Measurements from ENCODE around the gene TSC2.
A peak's percentile ranks its signal among the peaks of the same experiment; 100 is the strongest.

The TSC2 gene

DNA sequence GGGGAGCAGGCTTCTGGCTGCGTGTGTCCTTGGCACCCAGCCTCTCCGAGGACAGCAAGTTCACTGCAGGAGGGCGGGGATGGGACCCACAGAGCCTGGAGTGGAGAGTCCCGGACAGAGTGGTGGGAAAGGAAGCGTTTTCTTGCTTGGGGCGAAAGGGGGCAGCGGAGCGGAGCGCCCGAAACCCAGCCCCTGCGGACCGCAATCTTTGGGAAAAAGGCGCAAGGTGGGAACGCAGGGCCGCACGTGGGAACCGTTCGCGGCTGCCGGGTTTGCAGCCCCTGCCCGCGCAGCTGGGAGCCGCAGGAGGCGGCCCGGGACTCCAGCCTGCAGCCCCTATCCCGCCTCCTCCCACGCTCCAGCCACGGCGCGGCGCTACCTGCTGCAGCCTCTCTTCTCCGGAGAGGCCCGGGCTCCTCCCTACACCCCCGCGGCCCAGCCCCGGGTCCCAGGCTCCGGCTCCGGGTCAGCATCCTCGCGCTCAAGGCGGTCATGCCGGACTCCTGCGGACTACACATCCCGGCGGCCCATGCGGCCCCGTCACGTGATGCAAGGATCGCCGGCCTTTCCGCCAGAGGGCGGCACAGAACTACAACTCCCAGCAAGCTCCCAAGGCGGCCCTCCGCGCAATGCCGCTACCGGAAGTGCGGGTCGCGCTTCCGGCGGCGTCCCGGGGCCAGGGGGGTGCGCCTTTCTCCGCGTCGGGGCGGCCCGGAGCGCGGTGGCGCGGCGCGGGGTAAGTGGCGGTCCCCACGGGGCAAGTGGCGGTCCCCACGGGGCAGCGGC lies at the start of gene TSC2, which contains the start of gene NTHL1:
TSS of gene TSC2 (plus strand) at position 656 of the 786 bp plus-strand sequence. CDS start 631 bp downstream, outside the sequence.
TSS of gene NTHL1 (minus strand) at position 505 of the 786 bp plus-strand sequence. CDS start at position 494, 11 bp downstream.
- Histone ChIP-seq H3K9ac (ENCODE audit: low read length) (peak within 1 kb of the TSS; percentile 50), H3K9me3 (ENCODE audit: control insufficient read depth, low read depth, low read length) (no peaks in the 10 kb centered on the region), H3K4me1 (ENCODE audit: control insufficient read depth, low read depth, low read length) (no peaks in the 10 kb centered on the region), H3K27me3 (ENCODE audit: control insufficient read depth, insufficient read depth, low read length) (no peaks in the 10 kb centered on the region), H3K27ac (ENCODE audit: low read length) (no peak within 1 kb of the TSS), H3K4me3 (ENCODE audit: low read length) (peak within 1 kb of the TSS; percentile 91), H3K36me3 (ENCODE audit: control insufficient read depth, low read depth, low read length) (peaks cover 7% of the 10 kb centered on the region)

GRCh38 chr16:1998360-1998835 lies 49.4 kb upstream of the TSC2 start:
- H3K9me3 ChIP-seq (ENCODE audit: control insufficient read depth, low read depth, low read length), result no peaks in the 10 kb centered on the region
- no peak overlapping the region for H3K9ac ChIP-seq (ENCODE audit: low read length)
- no peak overlapping the region for H3K27ac ChIP-seq (ENCODE audit: low read length)
- H3K36me3 ChIP-seq (ENCODE audit: control insufficient read depth, low read depth, low read length), result peaks cover 46% of the 10 kb centered on the region
- H3K4me1 ChIP-seq (ENCODE audit: control insufficient read depth, low read depth, low read length), result no peaks in the 10 kb centered on the region
- H3K4me3 ChIP-seq (ENCODE audit: low read length), result no peak overlapping the region
- no peaks in the 10 kb centered on the region for H3K27me3 ChIP-seq (ENCODE audit: control insufficient read depth, insufficient read depth, low read length)

- Histone ChIP-seq H3K4me3 (ENCODE audit: low read length) (no peak overlapping the region), H3K27me3 (ENCODE audit: control insufficient read depth, insufficient read depth, low read length) (no peaks in the 10 kb centered on the region), H3K36me3 (ENCODE audit: control insufficient read depth, low read depth, low read length) (peaks cover 46% of the 10 kb centered on the region), H3K9ac (ENCODE audit: low read length) (no peak overlapping the region), H3K4me1 (ENCODE audit: control insufficient read depth, low read depth, low read length) (peaks cover 2% of the 10 kb centered on the region), H3K27ac (ENCODE audit: low read length) (no peak overlapping the region), H3K9me3 (ENCODE audit: control insufficient read depth, low read depth, low read length) (no peaks in the 10 kb centered on the region)
Measured at GRCh38 chr16:1998852-1999801, 48.7 kb upstream of the TSC2 start.

DNA sequence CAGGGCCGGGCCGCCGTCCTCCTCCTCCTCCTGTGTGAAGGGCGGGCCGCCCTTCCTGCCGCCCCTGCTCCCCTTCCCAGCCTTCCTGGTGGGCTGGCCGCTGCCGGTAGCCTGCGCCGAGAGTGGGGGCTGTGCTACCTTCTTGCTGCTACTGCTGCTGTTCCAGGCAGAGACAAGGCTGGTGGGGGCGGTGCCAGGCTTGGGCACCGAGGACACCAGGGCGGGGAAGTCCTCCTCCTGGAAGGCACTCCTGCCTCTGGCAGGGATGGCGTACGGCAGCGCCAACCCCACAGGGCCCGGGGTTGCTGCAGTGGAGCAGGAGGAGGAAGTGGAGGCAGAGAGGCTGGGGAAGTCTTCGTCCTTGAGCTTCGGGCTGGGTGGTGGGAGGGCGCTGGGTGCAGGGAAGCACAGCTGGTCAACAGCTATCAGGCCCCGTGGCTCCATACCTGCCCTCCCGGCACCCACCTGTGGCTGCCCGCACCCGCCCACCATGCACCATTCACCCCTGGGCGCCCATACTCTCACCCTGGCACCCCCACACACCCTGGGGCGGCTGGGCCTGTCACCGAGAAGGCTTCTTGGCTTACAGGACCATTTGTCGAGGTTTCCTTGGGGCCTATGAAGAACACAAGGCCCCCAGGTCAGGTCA lies 47.8 kb upstream of the TSC2 start:
- H3K4me3 ChIP-seq (ENCODE audit: low read length), result no peak overlapping the region
- H3K9ac ChIP-seq (ENCODE audit: low read length), result no peak overlapping the region
- no peaks in the 10 kb centered on the region for H3K9me3 ChIP-seq (ENCODE audit: control insufficient read depth, low read depth, low read length)
- no peak overlapping the region for H3K27ac ChIP-seq (ENCODE audit: low read length)
- peaks cover 46% of the 10 kb centered on the region for H3K36me3 ChIP-seq (ENCODE audit: control insufficient read depth, low read depth, low read length)
- no peaks in the 10 kb centered on the region for H3K27me3 ChIP-seq (ENCODE audit: control insufficient read depth, insufficient read depth, low read length)
- H3K4me1 ChIP-seq (ENCODE audit: control insufficient read depth, low read depth, low read length), result peaks cover 5% of the 10 kb centered on the region

DNA sequence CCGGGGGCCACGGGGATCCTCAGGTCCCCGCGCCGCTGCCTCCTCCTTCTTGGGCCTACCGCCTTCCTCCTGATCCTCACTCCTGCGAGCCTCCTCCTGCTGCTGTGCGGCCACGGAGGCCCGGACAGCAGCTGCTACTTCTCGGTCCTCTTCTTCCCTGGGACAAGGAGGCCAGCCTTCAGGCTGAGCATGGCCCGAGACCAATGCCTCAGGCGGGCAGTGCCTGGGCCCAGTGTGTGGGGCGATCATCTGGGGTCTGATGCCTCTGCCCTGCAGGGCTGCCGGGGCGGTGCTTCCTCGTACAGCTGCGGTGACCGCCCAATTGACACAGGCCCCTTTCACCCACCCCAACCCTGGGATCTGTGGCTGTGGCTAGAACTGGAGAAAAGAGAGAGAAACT lies 46.8 kb upstream of the TSC2 start:
- H3K36me3 ChIP-seq (ENCODE audit: control insufficient read depth, low read depth, low read length), result peaks cover 46% of the 10 kb centered on the region
- no peaks in the 10 kb centered on the region for H3K9me3 ChIP-seq (ENCODE audit: control insufficient read depth, low read depth, low read length)
- H3K27me3 ChIP-seq (ENCODE audit: control insufficient read depth, insufficient read depth, low read length), result no peaks in the 10 kb centered on the region
- H3K4me3 ChIP-seq (ENCODE audit: low read length), result no peak overlapping the region
- no peak overlapping the region for H3K9ac ChIP-seq (ENCODE audit: low read length)
- peaks cover 5% of the 10 kb centered on the region for H3K4me1 ChIP-seq (ENCODE audit: control insufficient read depth, low read depth, low read length)
- H3K27ac ChIP-seq (ENCODE audit: low read length), result no peak overlapping the region

- H3K9me3 ChIP-seq (ENCODE audit: control insufficient read depth, low read depth, low read length), result no peaks in the 10 kb centered on the region
- no peak overlapping the region for H3K27ac ChIP-seq (ENCODE audit: low read length)
- no peaks in the 10 kb centered on the region for H3K27me3 ChIP-seq (ENCODE audit: control insufficient read depth, insufficient read depth, low read length)
- peaks cover 5% of the 10 kb centered on the region for H3K4me1 ChIP-seq (ENCODE audit: control insufficient read depth, low read depth, low read length)
- no peak overlapping the region for H3K9ac ChIP-seq (ENCODE audit: low read length)
- H3K4me3 ChIP-seq (ENCODE audit: low read length), result no peak overlapping the region
- peaks cover 46% of the 10 kb centered on the region for H3K36me3 ChIP-seq (ENCODE audit: control insufficient read depth, low read depth, low read length)
Measured at GRCh38 chr16:2001456-2002355, 46.1 kb upstream of the TSC2 start.

GRCh38 chr16:2002406-2003230 lies 45.2 kb upstream of the TSC2 start:
- Histone ChIP-seq H3K4me1 (ENCODE audit: control insufficient read depth, low read depth, low read length) (peaks cover 6% of the 10 kb centered on the region), H3K27me3 (ENCODE audit: control insufficient read depth, insufficient read depth, low read length) (no peaks in the 10 kb centered on the region), H3K27ac (ENCODE audit: low read length) (no peak overlapping the region), H3K36me3 (ENCODE audit: control insufficient read depth, low read depth, low read length) (peaks cover 42% of the 10 kb centered on the region), H3K9ac (ENCODE audit: low read length) (no peak overlapping the region), H3K9me3 (ENCODE audit: control insufficient read depth, low read depth, low read length) (no peaks in the 10 kb centered on the region), H3K4me3 (ENCODE audit: low read length) (no peak overlapping the region)

GRCh38 chr16:2003231-2003826 lies 44.5 kb upstream of the TSC2 start:
- no peak overlapping the region for H3K9ac ChIP-seq (ENCODE audit: low read length)
- no peaks in the 10 kb centered on the region for H3K27me3 ChIP-seq (ENCODE audit: control insufficient read depth, insufficient read depth, low read length)
- H3K4me3 ChIP-seq (ENCODE audit: low read length), result no peak overlapping the region
- peaks cover 10% of the 10 kb centered on the region for H3K4me1 ChIP-seq (ENCODE audit: control insufficient read depth, low read depth, low read length)
- no peaks in the 10 kb centered on the region for H3K9me3 ChIP-seq (ENCODE audit: control insufficient read depth, low read depth, low read length)
- H3K36me3 ChIP-seq (ENCODE audit: control insufficient read depth, low read depth, low read length), result peaks cover 35% of the 10 kb centered on the region
- H3K27ac ChIP-seq (ENCODE audit: low read length), result no peak overlapping the region

DNA sequence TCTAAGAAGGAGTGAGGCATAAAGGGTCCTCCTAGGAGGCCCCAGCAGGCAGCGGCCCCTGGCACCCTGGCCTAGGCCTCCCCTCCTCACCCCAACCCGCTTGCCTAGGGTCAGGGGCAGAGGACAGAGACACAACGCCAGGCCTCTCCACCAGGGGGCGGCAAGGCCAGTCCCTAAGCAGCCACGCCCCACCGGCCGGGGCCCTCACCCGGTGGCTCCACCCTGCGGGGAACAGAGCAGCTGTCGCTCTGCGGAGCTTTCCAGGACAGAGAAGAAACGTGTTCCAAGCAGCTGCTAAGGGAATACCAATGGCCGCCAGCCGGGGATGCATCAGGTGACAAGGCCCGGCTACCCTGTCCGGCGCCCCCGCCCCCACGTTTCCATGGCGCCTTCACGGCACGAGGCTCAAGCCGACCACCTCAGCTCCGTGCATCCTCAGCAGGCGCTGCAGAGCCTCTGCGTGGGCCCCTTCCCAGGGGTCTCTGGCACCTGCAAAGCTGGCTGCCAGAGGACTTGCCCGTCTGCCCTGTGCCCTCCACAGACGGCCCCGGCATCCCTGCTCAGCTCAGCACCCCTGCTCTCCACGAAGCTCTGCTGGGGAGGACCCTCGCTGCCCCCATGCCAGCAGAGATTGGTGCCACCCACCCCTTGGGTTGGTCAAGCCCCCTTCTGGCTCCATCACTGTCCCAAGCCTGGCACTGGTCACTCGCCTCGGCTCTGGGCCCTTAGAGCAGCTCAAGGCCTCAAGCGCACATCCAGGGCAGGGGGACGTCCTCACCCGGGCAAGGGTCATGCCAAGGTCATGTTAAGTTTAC lies 43.8 kb upstream of the TSC2 start:
- Histone ChIP-seq H3K4me3 (ENCODE audit: low read length) (peak overlapping the region; percentile 14), H3K9ac (ENCODE audit: low read length) (no peak overlapping the region), H3K36me3 (ENCODE audit: control insufficient read depth, low read depth, low read length) (peaks cover 31% of the 10 kb centered on the region), H3K4me1 (ENCODE audit: control insufficient read depth, low read depth, low read length) (peaks cover 13% of the 10 kb centered on the region), H3K27me3 (ENCODE audit: control insufficient read depth, insufficient read depth, low read length) (no peaks in the 10 kb centered on the region), H3K27ac (ENCODE audit: low read length) (no peak overlapping the region), H3K9me3 (ENCODE audit: control insufficient read depth, low read depth, low read length) (no peaks in the 10 kb centered on the region)

All from iPS-18a (cell line).